KOPT-K1 (cell line): ENCODE measurements around the gene IP6K3.

ENCODE experiments used
- H3K27ac ChIP-seq: fragments of 200-600 bp; sonication (generic); 2 replicates; pipeline ENCODE4 v1.5.1; 2016; ENCODE audit warnings: antibody characterized with exemption, mild to moderate bottlenecking, low read depth, low read length; ENCODE audit not compliant: poor library complexity, severe bottlenecking
- H3K36me3 ChIP-seq: fragments of 200-600 bp; sonication (generic); 2 replicates; pipeline ENCODE4 v1.5.1; 2017; ENCODE audit warnings: antibody characterized with exemption, mild to moderate bottlenecking, low read length, moderate library complexity; ENCODE audit not compliant: insufficient read depth
- H3K9me3 ChIP-seq: fragments of 200-600 bp; sonication (generic); 2 replicates; pipeline ENCODE4 v1.5.1; 2017; ENCODE audit warnings: antibody characterized with exemption, low read length, mild to moderate bottlenecking; ENCODE audit not compliant: insufficient read depth, poor library complexity, severe bottlenecking

Gene IP6K3

GRCh38 chr6:33705268-33705885 lies 41.3 kb downstream of the IP6K3 start:
- H3K9me3 ChIP-seq, result no peaks in the 10 kb centered on the region
- peaks cover 69% of the 10 kb centered on the region for H3K36me3 ChIP-seq
- H3K27ac ChIP-seq, result no peak overlapping the region

DNA sequence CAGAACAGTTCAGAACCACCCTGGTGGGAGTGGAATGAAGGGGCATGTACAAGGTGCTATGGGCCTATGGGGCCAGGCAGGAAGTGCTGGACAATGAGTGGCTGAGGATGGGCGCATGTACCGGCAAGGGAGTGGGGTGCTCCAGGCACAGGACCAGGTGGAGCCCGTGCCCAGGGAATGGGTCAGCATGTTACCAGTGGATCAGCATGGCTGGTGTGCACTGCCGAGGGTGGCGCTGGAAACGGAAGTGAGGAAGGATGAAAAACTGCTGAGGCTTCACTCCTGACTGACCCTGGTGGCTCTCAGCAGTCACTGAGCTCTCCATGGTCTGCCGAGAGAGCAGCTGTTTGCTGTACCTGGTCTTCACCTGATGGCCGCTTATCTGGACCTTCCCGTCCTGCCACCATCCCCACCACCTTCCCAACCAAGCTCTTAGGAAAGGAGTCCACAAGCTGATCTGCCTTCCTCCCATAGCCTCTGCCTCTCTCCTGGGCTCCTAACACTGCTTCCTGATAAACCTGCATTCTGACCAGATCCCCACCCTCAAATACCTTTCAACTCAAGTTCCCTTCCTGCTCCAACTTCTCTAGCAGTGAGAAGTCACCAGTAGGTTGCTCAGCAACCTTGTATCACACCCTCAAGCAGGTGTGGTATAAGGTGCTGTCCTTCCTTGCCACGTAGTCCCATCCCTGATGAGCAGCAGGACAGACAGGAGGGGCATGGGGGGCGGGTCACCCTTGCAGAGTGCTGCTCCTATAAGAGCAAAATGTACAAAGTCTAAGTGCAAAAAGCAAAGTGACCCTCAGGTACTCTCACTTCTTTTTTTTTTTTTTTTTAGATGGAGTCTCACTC lies 42.3 kb downstream of the IP6K3 start:
- Histone ChIP-seq H3K36me3 (peaks cover 69% of the 10 kb centered on the region), H3K27ac (no peak overlapping the region), H3K9me3 (no peaks in the 10 kb centered on the region)

DNA sequence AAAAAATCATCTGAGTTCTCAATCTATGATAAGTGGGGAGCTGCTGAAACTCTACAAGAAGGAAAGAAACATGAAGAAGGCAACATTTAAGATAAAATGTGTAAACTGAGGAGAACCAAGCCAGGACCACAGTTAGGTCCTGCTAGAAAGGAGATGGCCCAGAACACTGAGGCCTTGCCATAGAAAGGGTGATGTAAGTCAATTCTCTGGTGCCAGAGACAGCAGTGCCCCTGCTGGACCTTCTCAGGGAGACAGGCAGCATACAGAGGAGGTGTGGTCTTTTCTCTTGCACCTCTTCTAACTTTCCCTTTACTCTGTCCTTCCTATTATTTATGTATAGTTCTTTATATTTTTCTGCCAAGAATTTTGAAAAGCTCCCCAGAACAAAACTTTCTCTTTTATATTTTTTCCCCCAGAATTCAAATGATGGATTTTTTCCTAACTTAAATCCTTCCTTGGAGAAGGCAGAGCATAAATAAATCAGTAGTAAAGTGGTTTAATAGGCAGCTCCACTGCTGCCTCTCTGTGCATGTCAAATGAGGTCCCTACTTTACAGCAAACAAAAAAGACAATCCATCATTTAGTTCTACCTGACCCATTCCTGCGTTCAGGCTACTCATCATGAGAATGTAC lies 44.2 kb downstream of the IP6K3 start:
- Histone ChIP-seq H3K36me3 (peaks cover 69% of the 10 kb centered on the region), H3K9me3 (no peaks in the 10 kb centered on the region), H3K27ac (no peak overlapping the region)

GRCh38 chr6:33700391-33701050 lies 46.2 kb downstream of the IP6K3 start:
- no peaks in the 10 kb centered on the region for H3K9me3 ChIP-seq
- peaks cover 78% of the 10 kb centered on the region for H3K36me3 ChIP-seq
- H3K27ac ChIP-seq, result no peak overlapping the region

- H3K9me3 ChIP-seq, result no peaks in the 10 kb centered on the region
- peaks cover 82% of the 10 kb centered on the region for H3K36me3 ChIP-seq
- no peak overlapping the region for H3K27ac ChIP-seq
These were observed 47.0 kb downstream of the IP6K3 start for GRCh38 chr6:33699739-33700138.

GRCh38 chr6:33699131-33699530 lies 47.6 kb downstream of the IP6K3 start:
- Histone ChIP-seq H3K36me3 (peaks cover 83% of the 10 kb centered on the region), H3K27ac (no peak overlapping the region), H3K9me3 (no peaks in the 10 kb centered on the region)

DNA sequence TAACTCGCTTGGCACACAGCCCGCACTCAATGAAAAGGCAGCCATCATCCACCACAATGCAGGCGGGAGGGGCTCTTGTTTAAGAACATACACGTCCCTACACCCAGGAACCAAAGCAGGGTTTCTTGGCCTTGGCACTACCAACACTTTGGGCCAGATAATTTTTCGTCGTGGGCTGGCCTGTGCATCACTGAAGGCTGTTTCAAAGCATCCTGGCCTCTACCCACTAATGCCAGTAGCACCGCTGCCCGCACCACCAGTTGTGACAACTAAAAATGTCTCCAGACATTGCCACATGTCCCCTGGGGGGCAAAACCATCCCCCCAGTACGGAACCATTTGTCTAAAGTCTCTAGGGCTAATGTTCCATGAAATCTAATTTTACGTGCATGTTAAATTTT lies 48.2 kb downstream of the IP6K3 start:
- H3K9me3 ChIP-seq, result no peaks in the 10 kb centered on the region
- no peak overlapping the region for H3K27ac ChIP-seq
- peaks cover 84% of the 10 kb centered on the region for H3K36me3 ChIP-seq

GRCh38 chr6:33697845-33698244 lies 48.9 kb downstream of the IP6K3 start:
- H3K36me3 ChIP-seq, result peaks cover 90% of the 10 kb centered on the region
- no peak overlapping the region for H3K27ac ChIP-seq
- H3K9me3 ChIP-seq, result no peaks in the 10 kb centered on the region

DNA sequence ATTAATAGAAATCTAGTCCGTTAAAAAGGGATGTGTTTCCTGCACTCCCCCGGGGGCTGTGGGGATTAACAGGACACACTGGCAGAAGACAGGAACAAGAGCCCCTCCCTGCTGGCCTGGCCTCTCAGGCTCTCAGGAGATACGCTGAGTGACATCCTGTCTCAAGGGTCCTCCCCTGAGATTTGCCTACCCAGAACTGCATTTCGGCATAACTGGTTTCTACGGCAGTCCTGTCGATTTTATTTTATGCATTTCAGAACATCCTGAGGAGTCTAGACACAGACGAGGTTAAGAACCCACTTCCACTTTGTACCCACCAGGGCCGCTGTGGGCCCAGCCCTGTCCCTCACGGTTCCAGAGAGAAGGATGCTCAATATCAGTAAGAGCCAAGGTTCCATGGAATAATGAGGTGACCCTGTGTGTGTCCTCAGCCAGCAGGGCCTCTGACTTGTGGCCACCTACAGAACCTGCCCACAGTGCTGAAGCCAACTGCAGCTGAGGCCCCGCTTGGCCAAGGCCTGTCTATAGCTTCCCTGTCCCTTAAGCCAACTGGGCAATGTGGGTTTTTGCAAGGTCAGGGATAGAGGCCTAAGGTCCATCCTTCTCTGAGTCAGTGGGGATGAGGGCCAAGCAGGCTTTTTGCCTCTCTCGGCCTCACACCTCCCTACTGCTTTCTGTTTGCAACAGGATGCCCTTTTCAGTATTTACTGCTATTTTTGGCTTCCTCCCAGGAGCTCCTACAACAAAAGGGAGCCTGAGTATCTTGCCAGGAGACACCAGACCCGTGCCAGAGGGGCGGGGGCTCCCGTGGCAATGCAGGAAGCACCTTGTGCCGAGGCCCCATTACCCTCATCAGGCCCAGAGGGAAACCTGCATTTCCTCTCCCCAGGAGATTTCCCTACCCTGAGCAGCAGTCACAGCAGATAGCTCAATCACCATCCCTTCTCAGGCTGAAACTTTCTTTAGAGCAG lies 49.9 kb downstream of the IP6K3 start:
- H3K36me3 ChIP-seq, result peaks cover 100% of the 10 kb centered on the region
- no peaks in the 10 kb centered on the region for H3K9me3 ChIP-seq
- no peak overlapping the region for H3K27ac ChIP-seq

- Histone ChIP-seq H3K9me3 (no peaks in the 10 kb centered on the region), H3K27ac (no peak overlapping the region), H3K36me3 (peaks cover 100% of the 10 kb centered on the region)
These were observed 50.6 kb downstream of the IP6K3 start for GRCh38 chr6:33696076-33696475.

DNA sequence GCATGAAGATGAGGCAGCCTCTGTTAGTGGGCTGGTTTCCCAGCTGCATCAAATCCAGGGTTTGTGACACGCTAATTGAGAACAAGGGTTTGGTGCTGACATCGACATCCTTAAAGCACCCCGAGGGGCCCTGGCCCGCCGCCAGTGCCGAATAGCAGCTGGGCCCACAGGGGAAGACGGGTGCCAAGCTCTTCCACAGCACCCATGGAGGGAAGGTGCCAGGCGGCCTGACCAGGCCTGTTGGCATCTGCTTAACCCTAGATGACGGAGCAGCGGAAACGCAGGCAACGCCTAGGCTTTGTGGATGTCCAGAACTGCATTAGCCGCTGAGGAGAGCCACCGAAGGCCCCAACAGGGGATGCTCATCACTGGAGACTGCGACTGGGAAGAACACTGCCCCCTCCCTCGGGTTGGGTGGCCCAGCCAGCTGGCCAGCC lies 51.2 kb downstream of the IP6K3 start:
- H3K9me3 ChIP-seq, result no peaks in the 10 kb centered on the region
- H3K36me3 ChIP-seq, result peaks cover 100% of the 10 kb centered on the region
- no peak overlapping the region for H3K27ac ChIP-seq

- no peak overlapping the region for H3K27ac ChIP-seq
- H3K9me3 ChIP-seq, result no peaks in the 10 kb centered on the region
- H3K36me3 ChIP-seq, result peaks cover 100% of the 10 kb centered on the region
These were observed 51.7 kb downstream of the IP6K3 start for GRCh38 chr6:33694977-33695376.

- no peak overlapping the region for H3K27ac ChIP-seq
These were observed 52.2 kb downstream of the IP6K3 start for GRCh38 chr6:33694401-33694931.

More at GRCh38 chr6:33694401-33694931, 52.2 kb downstream of the IP6K3 start:
- Histone ChIP-seq H3K9me3 (no peaks in the 10 kb centered on the region), H3K36me3 (peaks cover 100% of the 10 kb centered on the region)
